ENCODE measurements around the gene MICAL3.

- TF ChIP-seq POLR2A (IDR thresholded peaks at IDR 0.05): no peak
- TF ChIP-seq, protein P1, sequence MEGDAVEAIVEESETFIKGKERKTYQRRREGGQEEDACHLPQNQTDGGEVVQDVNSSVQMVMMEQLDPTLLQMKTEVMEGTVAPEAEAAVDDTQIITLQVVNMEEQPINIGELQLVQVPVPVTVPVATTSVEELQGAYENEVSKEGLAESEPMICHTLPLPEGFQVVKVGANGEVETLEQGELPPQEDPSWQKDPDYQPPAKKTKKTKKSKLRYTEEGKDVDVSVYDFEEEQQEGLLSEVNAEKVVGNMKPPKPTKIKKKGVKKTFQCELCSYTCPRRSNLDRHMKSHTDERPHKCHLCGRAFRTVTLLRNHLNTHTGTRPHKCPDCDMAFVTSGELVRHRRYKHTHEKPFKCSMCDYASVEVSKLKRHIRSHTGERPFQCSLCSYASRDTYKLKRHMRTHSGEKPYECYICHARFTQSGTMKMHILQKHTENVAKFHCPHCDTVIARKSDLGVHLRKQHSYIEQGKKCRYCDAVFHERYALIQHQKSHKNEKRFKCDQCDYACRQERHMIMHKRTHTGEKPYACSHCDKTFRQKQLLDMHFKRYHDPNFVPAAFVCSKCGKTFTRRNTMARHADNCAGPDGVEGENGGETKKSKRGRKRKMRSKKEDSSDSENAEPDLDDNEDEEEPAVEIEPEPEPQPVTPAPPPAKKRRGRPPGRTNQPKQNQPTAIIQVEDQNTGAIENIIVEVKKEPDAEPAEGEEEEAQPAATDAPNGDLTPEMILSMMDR (IDR thresholded peaks at IDR 0.05): no peak
Observed at GRCh38 chr22:17823226-17823625, 201.1 kb downstream of the MICAL3 start.
